Esophagus mucosa (tissue), 1 donor: ENCODE measurements around the gene PRLHR. TPM values are rescaled to one million over a fixed set of nuclear protein-coding genes. Genes with fewer than 3 reads are reported as not detected.

Experiments used
- ATAC-seq: fragments of 200-7000 bp; cut with Tn5 transposase; one replicate; pipeline ENCODE4 v1.9.1; 2020
- total RNA-seq: library from RNA; stranded (reverse); gene quantifications from one replicate; pipeline ENCODE4 v1.2.4, GENCODE V29; 2023
- donor health status: DM: yes; HTN: yes; CAD: no.

PRLHR gene
- total RNA-seq, 1 donor from 2014 or later: not detected

GRCh38 chr10:118586911-118587310 lies 8.5 kb downstream of the PRLHR start:
- no peak for ATAC-seq

- peak; percentile 66 for ATAC-seq
Observed at GRCh38 chr10:118585794-118586193, 9.7 kb downstream of the PRLHR start.

GRCh38 chr10:118585234-118585633 lies 10.2 kb downstream of the PRLHR start:
- no peak for ATAC-seq

- ATAC-seq: peak; percentile 72
Observed at GRCh38 chr10:118584181-118584954, 11.1 kb downstream of the PRLHR start.

- no peak for ATAC-seq
Observed at GRCh38 chr10:118583611-118584010, 11.8 kb downstream of the PRLHR start.

- ATAC-seq: no peak
Observed at GRCh38 chr10:118582511-118582910, 12.9 kb downstream of the PRLHR start.

- ATAC-seq: no peak
Observed at GRCh38 chr10:118581340-118581739, 14.1 kb downstream of the PRLHR start.

- no peak for ATAC-seq
Observed at GRCh38 chr10:118580702-118581101, 14.7 kb downstream of the PRLHR start.

GRCh38 chr10:118573512-118573911 lies 21.9 kb downstream of the PRLHR start:
- ATAC-seq: no peak

GRCh38 chr10:118572256-118573041 lies 23.0 kb downstream of the PRLHR start:
- no peak for ATAC-seq

- ATAC-seq: no peak
Observed at GRCh38 chr10:118571123-118571522, 24.3 kb downstream of the PRLHR start.

- ATAC-seq: no peak
Observed at GRCh38 chr10:118570591-118570990, 24.9 kb downstream of the PRLHR start.

- ATAC-seq: no peak
Observed at GRCh38 chr10:118569882-118570252, 25.6 kb downstream of the PRLHR start.

- ATAC-seq: no peak
Observed at GRCh38 chr10:118569241-118569881, 26.1 kb downstream of the PRLHR start.

GRCh38 chr10:118568327-118568848 lies 27.1 kb downstream of the PRLHR start:
- peak; percentile 43 for ATAC-seq

- no peak for ATAC-seq
Observed at GRCh38 chr10:118567701-118568248, 27.7 kb downstream of the PRLHR start.

- ATAC-seq: no peak
Observed at GRCh38 chr10:118566911-118567310, 28.5 kb downstream of the PRLHR start.

GRCh38 chr10:118565301-118566075 lies 30.0 kb downstream of the PRLHR start:
- no peak for ATAC-seq

GRCh38 chr10:118564652-118565051 lies 30.8 kb downstream of the PRLHR start:
- ATAC-seq: no peak

- no peak for ATAC-seq
Observed at GRCh38 chr10:118564114-118564513, 31.3 kb downstream of the PRLHR start.

GRCh38 chr10:118563373-118563890 lies 32.0 kb downstream of the PRLHR start:
- no peak for ATAC-seq

- ATAC-seq: no peak
Observed at GRCh38 chr10:118562851-118563250, 32.6 kb downstream of the PRLHR start.
